Activated effector memory CD4-positive, alpha-beta T cell treated with Interleukin-2 at 50 U/mL for 16 hours (primary cell): ENCODE results near the gene ABITRAM.
A peak's percentile ranks its signal among the peaks of the same experiment; 100 is the strongest.
"Not testable (repeated sequence)": the region's sequence is repeated elsewhere in the genome, so short reads cannot be mapped to it uniquely, and the experiment has no call there.

ENCODE experiments used
- DNase-seq: peaks from one replicate; pipeline ENCODE4 v3.0.0-alpha.2; 2020

Gene ABITRAM

GRCh38 chr9:108934323-108934893, at the start of gene ABITRAM:
Gene ABITRAM, plus strand, starts transcription at chr9:108934400. Its CDS starts 87 bp downstream, at chr9:108934487.
- DNase-seq = peak; percentile 73

GRCh38 chr9:108884701-108885100, 49.5 kb upstream of the ABITRAM start:
- no peak for DNase-seq

- no peak for DNase-seq
Measured at GRCh38 chr9:108885643-108886348, 48.4 kb upstream of the ABITRAM start.

- not testable (repeated sequence) for DNase-seq
Measured at GRCh38 chr9:108886594-108887271, 47.5 kb upstream of the ABITRAM start.

GRCh38 chr9:108889649-108890067, 44.5 kb upstream of the ABITRAM start:
- no peak for DNase-seq

- no peak for DNase-seq
Measured at GRCh38 chr9:108894225-108894997, 39.8 kb upstream of the ABITRAM start.

GRCh38 chr9:108897324-108898096, 36.7 kb upstream of the ABITRAM start:
- DNase-seq = no peak

- DNase-seq = not testable (repeated sequence)
Measured at GRCh38 chr9:108899023-108899695, 35.0 kb upstream of the ABITRAM start.

GRCh38 chr9:108900176-108900575, 34.0 kb upstream of the ABITRAM start:
- DNase-seq = no peak

GRCh38 chr9:108903420-108904103, 30.6 kb upstream of the ABITRAM start:
- no peak for DNase-seq

- no peak for DNase-seq
Measured at GRCh38 chr9:108904161-108904560, 30.0 kb upstream of the ABITRAM start.

- no peak for DNase-seq
Measured at GRCh38 chr9:108905494-108905893, 28.7 kb upstream of the ABITRAM start.

GRCh38 chr9:108910402-108910801, 23.8 kb upstream of the ABITRAM start:
- DNase-seq = no peak

- DNase-seq = no peak
Measured at GRCh38 chr9:108910914-108911313, 23.3 kb upstream of the ABITRAM start.

GRCh38 chr9:108911820-108912219, 22.4 kb upstream of the ABITRAM start:
- DNase-seq = no peak

GRCh38 chr9:108913391-108913790, 20.8 kb upstream of the ABITRAM start:
- no peak for DNase-seq

GRCh38 chr9:108919517-108919916, 14.7 kb upstream of the ABITRAM start:
- no peak for DNase-seq

- not testable (repeated sequence) for DNase-seq
Measured at GRCh38 chr9:108920401-108920800, 13.8 kb upstream of the ABITRAM start.

- no peak for DNase-seq
Measured at GRCh38 chr9:108921200-108921599, 13.0 kb upstream of the ABITRAM start.

GRCh38 chr9:108924466-108924865, 9.7 kb upstream of the ABITRAM start:
- no peak for DNase-seq

GRCh38 chr9:108928386-108928785, 5.8 kb upstream of the ABITRAM start:
- no peak for DNase-seq
